Caco-2 (cell line): ENCODE results near the gene CUL3. TPM values are rescaled to one million over a fixed set of nuclear protein-coding genes. Genes with fewer than 3 reads are reported as not detected.

Experiments
- BruUV-seq: library from RNA; stranded (reverse); fragments of 400-500 nt; replicated peaks from 2 replicates; lab custom pipeline; 2021; lab: Mats Ljungman, UMichigan
- CTCF ChIA-PET: fragments of 300-600 bp; sonication (Branson Sonifier 250); formaldehyde crosslinking; loops from one replicate; lab custom pipeline; 2022; ENCODE audit warnings: antibody characterized with exemption; lab: Charles Lee
- POLR2A ChIA-PET: fragments of 300-600 bp; sonication (Branson Sonifier 250); formaldehyde crosslinking; loops from one replicate; lab custom pipeline; 2022; ENCODE audit warnings: antibody characterized with exemption; lab: Charles Lee
- DNase-seq, 2 experiments: peaks; one replicate each; pipeline versions ENCODE4 v3.0.0 to v3.0.0-alpha.2; 2020 to 2022
- H3K27me3 ChIP-seq: replicated peaks from 2 replicates; pipeline ENCODE4 v1.6.0; 2011; ENCODE audit warnings: low read length; ENCODE audit not compliant: control insufficient read depth, insufficient read depth
- H3K36me3 ChIP-seq: 2 replicates; pipeline ENCODE4 v1.5.1; 2011; ENCODE audit warnings: low read length; ENCODE audit not compliant: control insufficient read depth, insufficient read depth
- H3K4me1 ChIP-seq: fragments of 250-450 bp; sonication (Bioruptor Pico); 2 replicates; pipeline ENCODE4 v1.5.1; 2020; ENCODE audit warnings: mild to moderate bottlenecking
- H3K4me3 ChIP-seq: 2 replicates; pipeline ENCODE4 v1.5.1; 2011; ENCODE audit warnings: low read depth, mild to moderate bottlenecking, control low read depth, low read length
- H3K9me3 ChIP-seq: fragments of 250-450 bp; sonication (Bioruptor Pico); 2 replicates; pipeline ENCODE4 v1.5.1; 2020; ENCODE audit warnings: mild to moderate bottlenecking, moderate library complexity
- H3K27ac Mint-ChIP-seq: one replicate; pipeline ENCODE4 v1.8.0; 2022; ENCODE audit warnings: mixed read lengths; ENCODE audit not compliant: unreplicated experiment
- H3K27me3 Mint-ChIP-seq: one replicate; pipeline ENCODE4 v1.8.0; 2022; ENCODE audit warnings: mixed read lengths; ENCODE audit not compliant: insufficient read depth, unreplicated experiment
- H3K36me3 Mint-ChIP-seq: one replicate; pipeline ENCODE4 v1.8.0; 2022; ENCODE audit warnings: mild to moderate bottlenecking, mixed read lengths; ENCODE audit not compliant: insufficient read depth, unreplicated experiment
- H3K4me1 Mint-ChIP-seq: one replicate; pipeline ENCODE4 v1.8.0; 2022; ENCODE audit warnings: low read depth, mixed read lengths; ENCODE audit not compliant: unreplicated experiment
- H3K4me3 Mint-ChIP-seq: one replicate; pipeline ENCODE4 v1.8.0; 2022; ENCODE audit warnings: mild to moderate bottlenecking, moderate library complexity, mixed read lengths; ENCODE audit not compliant: unreplicated experiment
- H3K9me3 Mint-ChIP-seq: one replicate; pipeline ENCODE4 v1.8.0; 2022; ENCODE audit warnings: mixed read lengths; ENCODE audit not compliant: unreplicated experiment
- intact Hi-C: fragments of 100-400 bp; cut with micrococcal nuclease; formaldehyde crosslinking; loops from one replicate; pipeline ENCODE4 v1.10.0; 2022; ENCODE audit not compliant: unreplicated experiment
- total RNA-seq: library from RNA; stranded (reverse); gene quantifications from 2 replicates; pipeline ENCODE4 v1.2.3, GENCODE V29; 2022
- TF ChIP-seq, protein P1 (sequence below), 2 experiments: fragments of 200-600 bp in 1 of 2; IDR thresholded peaks; 1 replicate in 1 of 2; 2 replicates in 1 of 2; pipeline versions ENCODE4 v1.5.1 to v1.8.0; 2011 to 2022; ENCODE audit warnings: antibody characterized with exemption in 1 of 2, control low read depth in 1 of 2, inconsistent platforms in 1 of 2, low read depth in 1 of 2, low read length in 1 of 2, mild to moderate bottlenecking in 1 of 2, moderate library complexity in 1 of 2; ENCODE audit not compliant: insufficient read depth in 1 of 2, severe bottlenecking in 1 of 2, unreplicated experiment in 1 of 2

The CUL3 gene
- total RNA-seq, 1 experiment from 2014 or later = 66.3 TPM

- CTCF ChIA-PET = no interaction called here
- H3K4me3 Mint-ChIP-seq = no peak overlapping the region
Observed at GRCh38 chr2:224576088-224576715, 9.0 kb downstream of the CUL3 start.

GRCh38 chr2:224574423-224575084 lies 10.6 kb downstream of the CUL3 start:
- Mint-ChIP-seq H3K27me3 (no peaks in the 10 kb centered on the region), H3K4me3 (no peak overlapping the region), H3K27ac (no peak overlapping the region), H3K4me1 (peaks cover 24% of the 10 kb centered on the region), H3K9me3 (no peaks in the 10 kb centered on the region), H3K36me3 (peaks cover 1% of the 10 kb centered on the region)
- Histone ChIP-seq H3K9me3 (no peaks in the 10 kb centered on the region; the same call in 1 of the 2 replicates), H3K36me3 (no peaks in the 10 kb centered on the region), H3K27me3 (no peaks in the 10 kb centered on the region), H3K4me3 (no peak overlapping the region), H3K4me1 (peaks cover 12% of the 10 kb centered on the region)
- no TSS peak for BruUV-seq
- ChIA-PET CTCF (interaction anchor here (0.6 kb wide), 1 partner anchor 16 kb away, joined by 4 read pairs; no protein-coding TSS in a partner anchor), POLR2A (no interaction called here)
- intact Hi-C loops = no loop called here
- DNase-seq = no peak
- TF ChIP-seq, protein P1, sequence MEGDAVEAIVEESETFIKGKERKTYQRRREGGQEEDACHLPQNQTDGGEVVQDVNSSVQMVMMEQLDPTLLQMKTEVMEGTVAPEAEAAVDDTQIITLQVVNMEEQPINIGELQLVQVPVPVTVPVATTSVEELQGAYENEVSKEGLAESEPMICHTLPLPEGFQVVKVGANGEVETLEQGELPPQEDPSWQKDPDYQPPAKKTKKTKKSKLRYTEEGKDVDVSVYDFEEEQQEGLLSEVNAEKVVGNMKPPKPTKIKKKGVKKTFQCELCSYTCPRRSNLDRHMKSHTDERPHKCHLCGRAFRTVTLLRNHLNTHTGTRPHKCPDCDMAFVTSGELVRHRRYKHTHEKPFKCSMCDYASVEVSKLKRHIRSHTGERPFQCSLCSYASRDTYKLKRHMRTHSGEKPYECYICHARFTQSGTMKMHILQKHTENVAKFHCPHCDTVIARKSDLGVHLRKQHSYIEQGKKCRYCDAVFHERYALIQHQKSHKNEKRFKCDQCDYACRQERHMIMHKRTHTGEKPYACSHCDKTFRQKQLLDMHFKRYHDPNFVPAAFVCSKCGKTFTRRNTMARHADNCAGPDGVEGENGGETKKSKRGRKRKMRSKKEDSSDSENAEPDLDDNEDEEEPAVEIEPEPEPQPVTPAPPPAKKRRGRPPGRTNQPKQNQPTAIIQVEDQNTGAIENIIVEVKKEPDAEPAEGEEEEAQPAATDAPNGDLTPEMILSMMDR (IDR thresholded peaks at IDR 0.05; ENCODE audit: insufficient read depth in 1 of 2, low read depth in 1 of 2, low read length in 1 of 2, severe bottlenecking in 1 of 2, unreplicated experiment in 1 of 2) = no peak

More at GRCh38 chr2:224576088-224576715, 9.0 kb downstream of the CUL3 start:
- TF ChIP-seq, protein P1 (IDR thresholded peaks at IDR 0.05; ENCODE audit: insufficient read depth in 1 of 2, low read depth in 1 of 2, low read length in 1 of 2, severe bottlenecking in 1 of 2, unreplicated experiment in 1 of 2) = no peak
- H3K27ac Mint-ChIP-seq = no peak overlapping the region
- no peaks in the 10 kb centered on the region for H3K9me3 Mint-ChIP-seq
- Histone ChIP-seq H3K4me3 (no peak overlapping the region), H3K4me1 (peaks cover 12% of the 10 kb centered on the region), H3K27me3 (no peaks in the 10 kb centered on the region), H3K9me3 (no peaks in the 10 kb centered on the region), H3K36me3 (no peaks in the 10 kb centered on the region)
- H3K36me3 Mint-ChIP-seq = peaks cover 8% of the 10 kb centered on the region
- peaks cover 18% of the 10 kb centered on the region for H3K4me1 Mint-ChIP-seq
- no peaks in the 10 kb centered on the region for H3K27me3 Mint-ChIP-seq
- intact Hi-C loops = no loop called here
- no TSS peak for BruUV-seq
- DNase-seq = no peak
- POLR2A ChIA-PET = no interaction called here

DNA sequence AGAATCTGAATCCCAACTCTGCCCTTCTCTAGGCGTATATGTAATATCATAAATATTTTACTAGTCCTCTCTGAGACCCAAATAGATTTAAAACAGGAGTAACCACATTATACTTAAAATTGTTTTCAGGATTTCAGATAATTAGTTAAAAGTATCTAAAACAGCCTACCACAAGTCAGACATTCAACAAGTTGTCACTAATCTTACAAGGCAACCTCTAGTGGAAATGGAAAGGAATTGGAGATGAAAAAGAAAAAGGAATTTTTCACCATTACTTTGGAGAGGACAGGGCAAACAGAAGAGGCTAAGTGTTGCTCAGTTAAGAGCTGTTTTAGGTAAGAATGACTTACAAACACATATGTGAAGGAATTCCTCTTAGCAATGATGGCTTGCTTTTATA lies 11.4 kb downstream of the CUL3 start:
- TF ChIP-seq, protein P1 (IDR thresholded peaks at IDR 0.05; ENCODE audit: insufficient read depth in 1 of 2, low read depth in 1 of 2, low read length in 1 of 2, severe bottlenecking in 1 of 2, unreplicated experiment in 1 of 2) = no peak
- Mint-ChIP-seq H3K4me1 (peaks cover 24% of the 10 kb centered on the region), H3K4me3 (no peak overlapping the region), H3K27ac (no peak overlapping the region), H3K36me3 (no peaks in the 10 kb centered on the region), H3K9me3 (no peaks in the 10 kb centered on the region), H3K27me3 (no peaks in the 10 kb centered on the region)
- ChIA-PET CTCF (no interaction called here), POLR2A (no interaction called here)
- Histone ChIP-seq H3K4me1 (peaks cover 12% of the 10 kb centered on the region), H3K9me3 (no peaks in the 10 kb centered on the region; the same call in 1 of the 2 replicates), H3K36me3 (no peaks in the 10 kb centered on the region), H3K27me3 (no peaks in the 10 kb centered on the region), H3K4me3 (no peak overlapping the region)
- intact Hi-C loops = no loop called here
- DNase-seq = no peak
- no TSS peak for BruUV-seq
